Smooth muscle cell (in vitro differentiated cells): ENCODE data around the gene EMILIN3. TPM values are rescaled to one million over a fixed set of nuclear protein-coding genes. Genes with fewer than 3 reads are reported as not detected.

ENCODE experiments used
- DNase-seq: peaks from one replicate; lab custom pipeline; 2025; ENCODE audit not compliant: unreplicated experiment; lab: John Stamatoyannopoulos, UW
- H2AFZ ChIP-seq: fragments of 200-600 bp; sonication (generic); 2 replicates; pipeline ENCODE4 v1.6.0; 2016; ENCODE audit warnings: antibody characterized with exemption, low read depth, mild to moderate bottlenecking
- H3F3A ChIP-seq: fragments of 200-600 bp; sonication (generic); 2 replicates; pipeline ENCODE4 v1.6.0; 2017; ENCODE audit warnings: antibody characterized with exemption, low read depth
- H3K27ac ChIP-seq: fragments of 200-600 bp; sonication (generic); 2 replicates; pipeline ENCODE4 v1.5.1; 2016; ENCODE audit warnings: low read depth, mild to moderate bottlenecking
- H3K27me3 ChIP-seq: fragments of 200-600 bp; sonication (generic); 2 replicates; pipeline ENCODE4 v1.6.1; 2016; ENCODE audit warnings: low read depth, mild to moderate bottlenecking
- H3K36me3 ChIP-seq: fragments of 200-600 bp; sonication (generic); 2 replicates; pipeline ENCODE4 v1.5.1; 2016; ENCODE audit warnings: low read depth
- H3K4me1 ChIP-seq: fragments of 200-600 bp; sonication (generic); 2 replicates; pipeline ENCODE4 v1.5.1; 2016; ENCODE audit warnings: low read depth
- H3K4me2 ChIP-seq: fragments of 200-600 bp; sonication (generic); 2 replicates; pipeline ENCODE4 v1.6.0; 2016; ENCODE audit warnings: mild to moderate bottlenecking
- H3K4me3 ChIP-seq: fragments of 200-600 bp; sonication (generic); 2 replicates; pipeline ENCODE4 v1.5.1; 2016; ENCODE audit warnings: mild to moderate bottlenecking
- H3K79me2 ChIP-seq: fragments of 200-600 bp; sonication (generic); 2 replicates; pipeline ENCODE4 v1.6.0; 2016; ENCODE audit warnings: low read depth, mild to moderate bottlenecking
- H3K9ac ChIP-seq: fragments of 200-600 bp; sonication (generic); 2 replicates; pipeline ENCODE4 v1.6.0; 2016; ENCODE audit warnings: low read depth
- H3K9me3 ChIP-seq: fragments of 200-600 bp; sonication (generic); replicated peaks from 2 replicates; pipeline ENCODE4 v1.5.1; 2016; ENCODE audit warnings: low read depth
- H4K20me1 ChIP-seq: fragments of 200-600 bp; sonication (generic); 2 replicates; pipeline ENCODE4 v1.6.0; 2016; ENCODE audit warnings: low read depth
- WGBS: methylation state at CpG from one replicate; pipeline ENCODE4 v1.1.7; 2016; ENCODE audit warnings: low lambda C conversion rate; 5-methylcytosine and 5-hydroxymethylcytosine counted together
- polyA plus RNA-seq: library from polyadenylated mRNA; unstranded; fragments of >200 nt; fragmentation: Nextera tagmentation; extraction: Ambion mirVana; gene quantifications from 2 replicates; pipeline ENCODE4 v1.2.1, GENCODE V29; 2016
- total RNA-seq: library from RNA; depleted of rRNA; stranded (reverse); fragments of >200 nt; gene quantifications from 2 replicates; pipeline ENCODE4 v1.2.3, GENCODE V29; 2014
- TF ChIP-seq, protein P1 (sequence below): fragments of 200-600 bp; sonication (generic); IDR thresholded peaks from 2 replicates; pipeline ENCODE4 v1.5.1; 2017; ENCODE audit warnings: borderline replicate concordance, mild to moderate bottlenecking, antibody characterized with exemption; ENCODE audit not compliant: insufficient read depth, poor library complexity, severe bottlenecking

EMILIN3 gene
- total and polyA plus RNA-seq, 2 experiments from 2014 or later = 0.18 to 0.36 TPM

DNA sequence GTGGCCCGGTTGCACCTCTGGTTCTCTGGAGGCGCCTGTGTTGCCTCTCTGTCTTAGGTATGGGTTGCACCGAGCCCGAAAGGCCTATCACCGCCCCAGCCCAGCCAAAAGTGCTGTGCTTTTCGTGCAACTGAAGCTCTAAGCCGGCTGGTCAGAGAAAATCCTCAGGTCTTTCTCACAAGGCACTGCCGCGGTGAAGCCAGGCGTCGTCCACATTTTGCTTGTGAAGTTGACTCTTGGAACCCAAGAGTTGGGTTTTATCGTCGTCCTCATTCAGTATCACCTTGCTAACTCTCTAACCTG lies 726 bp upstream of the EMILIN3 start:
- 71% methylated on average over 13 of the region's 13 CpGs for WGBS
- no peaks in the 10 kb centered on the region for H3F3A ChIP-seq
- no peaks in the 10 kb centered on the region for H3K36me3 ChIP-seq
- H4K20me1 ChIP-seq = no peaks in the 10 kb centered on the region
- no peak for DNase-seq
- H3K4me1 ChIP-seq = peaks cover 6% of the 10 kb centered on the region
- H2AFZ ChIP-seq = no peak overlapping the region
- no peak overlapping the region for H3K4me2 ChIP-seq
- peaks cover 39% of the 10 kb centered on the region for H3K27me3 ChIP-seq
- no peak overlapping the region for H3K27ac ChIP-seq
- no peak overlapping the region for H3K4me3 ChIP-seq
- H3K9ac ChIP-seq = no peak overlapping the region
- no peaks in the 10 kb centered on the region for H3K79me2 ChIP-seq
- no peaks in the 10 kb centered on the region for H3K9me3 ChIP-seq
- TF ChIP-seq, protein P1, sequence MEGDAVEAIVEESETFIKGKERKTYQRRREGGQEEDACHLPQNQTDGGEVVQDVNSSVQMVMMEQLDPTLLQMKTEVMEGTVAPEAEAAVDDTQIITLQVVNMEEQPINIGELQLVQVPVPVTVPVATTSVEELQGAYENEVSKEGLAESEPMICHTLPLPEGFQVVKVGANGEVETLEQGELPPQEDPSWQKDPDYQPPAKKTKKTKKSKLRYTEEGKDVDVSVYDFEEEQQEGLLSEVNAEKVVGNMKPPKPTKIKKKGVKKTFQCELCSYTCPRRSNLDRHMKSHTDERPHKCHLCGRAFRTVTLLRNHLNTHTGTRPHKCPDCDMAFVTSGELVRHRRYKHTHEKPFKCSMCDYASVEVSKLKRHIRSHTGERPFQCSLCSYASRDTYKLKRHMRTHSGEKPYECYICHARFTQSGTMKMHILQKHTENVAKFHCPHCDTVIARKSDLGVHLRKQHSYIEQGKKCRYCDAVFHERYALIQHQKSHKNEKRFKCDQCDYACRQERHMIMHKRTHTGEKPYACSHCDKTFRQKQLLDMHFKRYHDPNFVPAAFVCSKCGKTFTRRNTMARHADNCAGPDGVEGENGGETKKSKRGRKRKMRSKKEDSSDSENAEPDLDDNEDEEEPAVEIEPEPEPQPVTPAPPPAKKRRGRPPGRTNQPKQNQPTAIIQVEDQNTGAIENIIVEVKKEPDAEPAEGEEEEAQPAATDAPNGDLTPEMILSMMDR = no peak

DNA sequence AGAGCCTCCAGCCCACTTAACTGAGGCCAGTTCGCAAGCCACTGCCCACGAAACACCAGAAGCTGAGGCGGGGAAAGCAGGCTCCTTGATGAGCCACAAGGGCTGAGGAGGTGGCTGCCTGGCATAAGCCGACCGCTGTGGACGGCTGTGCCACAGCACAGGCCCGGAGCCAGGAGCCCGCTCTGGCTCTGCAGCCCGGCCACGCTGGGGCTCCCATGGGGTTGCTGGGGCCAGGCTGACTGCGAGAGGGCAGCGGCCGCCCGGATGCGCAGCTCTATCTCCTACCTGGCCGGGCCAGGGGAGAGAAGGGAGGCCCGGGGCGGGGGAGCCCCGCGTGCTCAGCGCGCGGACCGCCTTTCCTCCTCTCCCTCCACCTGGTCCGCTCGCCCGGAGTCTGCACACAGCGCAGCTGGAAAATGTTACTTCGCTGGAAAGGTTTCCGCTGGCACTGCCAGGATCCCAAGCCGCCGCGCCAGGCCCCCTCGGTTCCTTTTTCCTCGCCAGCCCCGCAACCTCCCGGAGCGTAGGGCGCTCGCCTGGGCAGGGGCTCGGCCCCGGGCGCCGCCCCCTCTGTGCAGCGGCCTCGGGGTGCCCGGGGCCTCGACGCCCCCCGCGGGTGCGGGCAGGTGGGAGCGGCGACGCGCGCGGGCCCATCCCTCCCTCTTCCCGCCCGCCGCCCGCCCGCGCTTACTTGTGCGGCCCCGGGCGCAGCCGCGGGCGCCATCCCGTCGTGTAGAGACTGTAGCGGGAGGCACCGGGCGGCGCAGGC lies 657 bp downstream of the EMILIN3 start:
- Histone ChIP-seq H2AFZ (no peak overlapping the region), H3K4me3 (peak overlapping the region; percentile 38), H3K27ac (no peak overlapping the region), H3K79me2 (no peaks in the 10 kb centered on the region), H3K4me2 (peak overlapping the region; percentile 84), H4K20me1 (no peaks in the 10 kb centered on the region), H3K27me3 (peaks cover 39% of the 10 kb centered on the region), H3K4me1 (peaks cover 6% of the 10 kb centered on the region), H3K36me3 (no peaks in the 10 kb centered on the region), H3F3A (no peaks in the 10 kb centered on the region), H3K9me3 (no peaks in the 10 kb centered on the region), H3K9ac (no peak overlapping the region)
- DNase-seq = no peak
- TF ChIP-seq, protein P1 = no peak
- 18% methylated on average over 28 of the region's 76 CpGs for WGBS

DNA sequence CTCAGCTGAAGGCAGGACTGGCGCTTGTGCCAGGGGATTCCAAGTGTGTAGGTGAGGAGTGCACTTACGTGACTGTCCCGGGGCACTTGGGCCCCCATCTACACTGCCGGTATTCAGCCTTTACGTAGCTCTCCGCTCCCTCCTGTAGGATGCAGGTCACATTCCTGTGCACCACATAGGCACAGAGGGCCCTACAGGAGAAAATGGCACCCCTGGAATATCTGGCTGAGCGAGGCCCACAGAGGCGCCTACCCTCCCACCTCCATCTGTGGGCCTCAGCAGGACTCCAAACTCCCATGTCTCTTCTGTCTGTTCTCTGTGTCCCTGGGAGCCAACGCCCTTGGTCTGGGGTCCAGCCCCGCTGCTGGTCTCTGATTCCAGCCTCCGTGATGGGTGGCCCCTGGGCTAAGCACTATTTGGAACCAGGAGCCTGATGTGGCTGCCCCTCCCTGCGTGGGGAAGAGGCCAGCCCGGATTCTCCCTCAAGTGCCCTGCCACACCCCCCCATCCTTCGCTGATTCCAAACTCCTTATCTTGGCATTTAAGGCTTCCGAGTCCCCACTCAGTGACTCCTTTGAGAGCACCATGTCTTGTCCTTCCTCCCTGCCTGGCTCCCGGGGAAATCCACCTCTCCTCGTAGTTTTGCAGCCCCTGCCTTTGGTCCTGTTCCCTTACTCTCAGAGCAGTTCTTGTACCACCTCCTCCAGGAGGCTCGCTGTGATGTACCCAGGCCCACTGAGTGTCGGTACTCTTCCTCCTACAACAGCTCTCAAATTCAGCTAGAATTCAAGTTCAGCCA lies 1.5 kb downstream of the EMILIN3 start:
- H3K27me3 ChIP-seq = peaks cover 39% of the 10 kb centered on the region
- H3K36me3 ChIP-seq = no peaks in the 10 kb centered on the region
- H3K4me1 ChIP-seq = peaks cover 6% of the 10 kb centered on the region
- no peaks in the 10 kb centered on the region for H4K20me1 ChIP-seq
- no peaks in the 10 kb centered on the region for H3K79me2 ChIP-seq
- peak overlapping the region; percentile 84 for H3K4me2 ChIP-seq
- no peak overlapping the region for H3K27ac ChIP-seq
- TF ChIP-seq, protein P1 = no peak
- no peaks in the 10 kb centered on the region for H3K9me3 ChIP-seq
- peak overlapping the region; percentile 38 for H3K4me3 ChIP-seq
- 92% methylated on average over 19 of the region's 19 CpGs for WGBS
- H2AFZ ChIP-seq = no peak overlapping the region
- DNase-seq = no peak
- H3F3A ChIP-seq = no peaks in the 10 kb centered on the region
- no peak overlapping the region for H3K9ac ChIP-seq
